ENCODE results near the gene SAP30BP.

Gene SAP30BP

GRCh38 chr17:75634754-75635609, 32.2 kb upstream of the SAP30BP start:
- H3K4me3 ChIP-seq (ENCODE audit: low read length), result no peak overlapping the region
- H3K27ac ChIP-seq (ENCODE audit: low read length), result no peak overlapping the region
- H3K4me2 ChIP-seq (ENCODE audit: low read length), result no peak overlapping the region
- H3K9ac ChIP-seq (ENCODE audit: low read length), result no peak overlapping the region
- no peak overlapping the region for H2AFZ ChIP-seq (ENCODE audit: low read depth, low read length)
- TF ChIP-seq, protein P1, sequence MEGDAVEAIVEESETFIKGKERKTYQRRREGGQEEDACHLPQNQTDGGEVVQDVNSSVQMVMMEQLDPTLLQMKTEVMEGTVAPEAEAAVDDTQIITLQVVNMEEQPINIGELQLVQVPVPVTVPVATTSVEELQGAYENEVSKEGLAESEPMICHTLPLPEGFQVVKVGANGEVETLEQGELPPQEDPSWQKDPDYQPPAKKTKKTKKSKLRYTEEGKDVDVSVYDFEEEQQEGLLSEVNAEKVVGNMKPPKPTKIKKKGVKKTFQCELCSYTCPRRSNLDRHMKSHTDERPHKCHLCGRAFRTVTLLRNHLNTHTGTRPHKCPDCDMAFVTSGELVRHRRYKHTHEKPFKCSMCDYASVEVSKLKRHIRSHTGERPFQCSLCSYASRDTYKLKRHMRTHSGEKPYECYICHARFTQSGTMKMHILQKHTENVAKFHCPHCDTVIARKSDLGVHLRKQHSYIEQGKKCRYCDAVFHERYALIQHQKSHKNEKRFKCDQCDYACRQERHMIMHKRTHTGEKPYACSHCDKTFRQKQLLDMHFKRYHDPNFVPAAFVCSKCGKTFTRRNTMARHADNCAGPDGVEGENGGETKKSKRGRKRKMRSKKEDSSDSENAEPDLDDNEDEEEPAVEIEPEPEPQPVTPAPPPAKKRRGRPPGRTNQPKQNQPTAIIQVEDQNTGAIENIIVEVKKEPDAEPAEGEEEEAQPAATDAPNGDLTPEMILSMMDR (IDR thresholded peaks at IDR 0.05; ENCODE audit: low read depth, low read length), result no peak
- TF ChIP-seq EZH2phosphoT487 (IDR thresholded peaks at IDR 0.05; ENCODE audit: low read depth), result no peak
- H3K4me1 ChIP-seq (ENCODE audit: low read length), result peaks cover 16% of the 10 kb centered on the region
- no peaks in the 10 kb centered on the region; the same call in 1 of the 2 replicates for H4K20me1 ChIP-seq (ENCODE audit: insufficient read depth, low read length)
- no peaks in the 10 kb centered on the region for H3K27me3 ChIP-seq (ENCODE audit: low read depth, low read length)
- no peaks in the 10 kb centered on the region for H3K9me3 ChIP-seq (ENCODE audit: insufficient read depth, low read length)
- peaks cover 11% of the 10 kb centered on the region for H3K36me3 ChIP-seq (replicated peaks; ENCODE audit: low read depth, low read length)
- no peaks in the 10 kb centered on the region for H3K79me2 ChIP-seq (ENCODE audit: low read length)

GRCh38 chr17:75635610-75636202, 31.4 kb upstream of the SAP30BP start:
- Histone ChIP-seq H3K79me2 (ENCODE audit: low read length) (no peaks in the 10 kb centered on the region), H3K9ac (ENCODE audit: low read length) (no peak overlapping the region), H3K4me1 (ENCODE audit: low read length) (peaks cover 22% of the 10 kb centered on the region), H4K20me1 (ENCODE audit: insufficient read depth, low read length) (no peaks in the 10 kb centered on the region; the same call in 1 of the 2 replicates), H3K27ac (ENCODE audit: low read length) (no peak overlapping the region), H2AFZ (ENCODE audit: low read depth, low read length) (no peak overlapping the region), H3K9me3 (ENCODE audit: insufficient read depth, low read length) (no peaks in the 10 kb centered on the region), H3K36me3 (replicated peaks; ENCODE audit: low read depth, low read length) (peaks cover 15% of the 10 kb centered on the region), H3K4me3 (ENCODE audit: low read length) (no peak overlapping the region), H3K27me3 (ENCODE audit: low read depth, low read length) (no peaks in the 10 kb centered on the region), H3K4me2 (ENCODE audit: low read length) (no peak overlapping the region)
- TF ChIP-seq EZH2phosphoT487 (IDR thresholded peaks at IDR 0.05; ENCODE audit: low read depth), result no peak
- TF ChIP-seq, protein P1 (IDR thresholded peaks at IDR 0.05; ENCODE audit: low read depth, low read length), result no peak

- no peak overlapping the region for H3K27ac ChIP-seq (ENCODE audit: low read length)
- no peak for TF ChIP-seq EZH2phosphoT487 (IDR thresholded peaks at IDR 0.05; ENCODE audit: low read depth)
- TF ChIP-seq, protein P1 (IDR thresholded peaks at IDR 0.05; ENCODE audit: low read depth, low read length), result no peak
- no peak overlapping the region for H3K9ac ChIP-seq (ENCODE audit: low read length)
- H3K4me2 ChIP-seq (ENCODE audit: low read length), result no peak overlapping the region
- no peaks in the 10 kb centered on the region for H3K9me3 ChIP-seq (ENCODE audit: insufficient read depth, low read length)
- peaks cover 19% of the 10 kb centered on the region for H3K36me3 ChIP-seq (replicated peaks; ENCODE audit: low read depth, low read length)
- no peaks in the 10 kb centered on the region for H3K27me3 ChIP-seq (ENCODE audit: low read depth, low read length)
- no peaks in the 10 kb centered on the region for H3K79me2 ChIP-seq (ENCODE audit: low read length)
- H4K20me1 ChIP-seq (ENCODE audit: insufficient read depth, low read length), result no peaks in the 10 kb centered on the region; the same call in 1 of the 2 replicates
- H2AFZ ChIP-seq (ENCODE audit: low read depth, low read length), result no peak overlapping the region
- H3K4me3 ChIP-seq (ENCODE audit: low read length), result no peak overlapping the region
- peaks cover 26% of the 10 kb centered on the region for H3K4me1 ChIP-seq (ENCODE audit: low read length)
These were observed 30.6 kb upstream of the SAP30BP start for GRCh38 chr17:75636381-75637142.

DNA sequence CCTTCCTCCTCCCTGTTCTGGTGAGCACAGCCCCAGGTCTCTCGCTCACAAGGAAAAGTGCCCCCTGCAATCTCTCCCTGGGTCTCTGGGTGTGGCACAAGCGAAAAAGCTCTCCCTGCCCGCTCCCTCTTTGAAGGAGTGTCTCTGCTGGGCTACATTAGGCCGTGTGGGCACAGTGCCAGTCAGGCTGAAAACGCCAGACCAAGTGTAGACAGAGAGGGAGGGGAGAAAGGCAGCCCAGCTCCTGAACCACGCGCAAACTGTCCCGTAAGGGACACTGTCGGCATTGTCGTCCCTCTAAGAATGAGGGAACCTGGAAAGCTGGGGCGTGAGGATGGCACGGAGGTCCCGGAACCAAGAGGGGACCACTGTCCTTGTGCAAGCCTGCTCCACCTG, 30.0 kb upstream of the SAP30BP start:
- H3K4me2 ChIP-seq (ENCODE audit: low read length), result no peak overlapping the region
- H2AFZ ChIP-seq (ENCODE audit: low read depth, low read length), result no peak overlapping the region
- no peak overlapping the region for H3K9ac ChIP-seq (ENCODE audit: low read length)
- no peaks in the 10 kb centered on the region for H3K9me3 ChIP-seq (ENCODE audit: insufficient read depth, low read length)
- TF ChIP-seq EZH2phosphoT487 (IDR thresholded peaks at IDR 0.05; ENCODE audit: low read depth), result no peak
- TF ChIP-seq, protein P1 (IDR thresholded peaks at IDR 0.05; ENCODE audit: low read depth, low read length), result no peak
- peaks cover 23% of the 10 kb centered on the region for H3K36me3 ChIP-seq (replicated peaks; ENCODE audit: low read depth, low read length)
- no peaks in the 10 kb centered on the region for H3K79me2 ChIP-seq (ENCODE audit: low read length)
- no peak overlapping the region for H3K27ac ChIP-seq (ENCODE audit: low read length)
- H3K4me1 ChIP-seq (ENCODE audit: low read length), result peaks cover 26% of the 10 kb centered on the region
- no peaks in the 10 kb centered on the region; the same call in 1 of the 2 replicates for H4K20me1 ChIP-seq (ENCODE audit: insufficient read depth, low read length)
- H3K4me3 ChIP-seq (ENCODE audit: low read length), result no peak overlapping the region
- H3K27me3 ChIP-seq (ENCODE audit: low read depth, low read length), result no peaks in the 10 kb centered on the region
